GM18505 (cell line): Measurements from ENCODE around the gene NRXN3.
"Not testable (repeated sequence)": the region's sequence is repeated elsewhere in the genome, so short reads cannot be mapped to it uniquely, and the experiment has no call there.

Experiments used
- ATAC-seq: cut with Tn5 transposase; IDR thresholded peaks from one replicate; pipeline ENCODE4 v1.9.1; 2021; ENCODE audit not compliant: unreplicated experiment
- POLR2A ChIP-seq: IDR thresholded peaks from 4 replicates; pipeline ENCODE4 v1.6.1; 2011; ENCODE audit warnings: borderline replicate concordance; ENCODE audit not compliant: insufficient read depth, insufficient read length; ENCODE audit errors: extremely low read depth

Gene NRXN3

DNA sequence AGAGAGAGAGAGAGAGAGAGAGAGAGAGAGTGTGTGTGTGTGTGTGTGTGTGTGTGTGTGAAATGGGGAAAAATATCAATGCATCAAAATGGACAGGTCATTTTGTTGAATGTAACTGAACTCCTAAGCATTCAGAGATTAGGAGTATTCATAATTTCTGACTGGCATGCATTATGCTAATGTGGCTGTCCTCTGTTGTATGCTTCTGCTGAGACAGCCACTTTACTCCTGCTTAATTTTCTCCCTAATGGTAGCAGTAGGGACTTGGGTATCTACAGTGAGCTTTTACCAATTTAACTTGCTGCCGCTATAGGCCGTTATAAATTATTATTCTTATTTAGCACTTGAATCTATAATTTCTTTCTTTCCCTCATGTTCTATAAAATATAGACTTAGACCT lies 924.8 kb downstream of the NRXN3 start:
- no peak for TF ChIP-seq POLR2A
- ATAC-seq: no peak

DNA sequence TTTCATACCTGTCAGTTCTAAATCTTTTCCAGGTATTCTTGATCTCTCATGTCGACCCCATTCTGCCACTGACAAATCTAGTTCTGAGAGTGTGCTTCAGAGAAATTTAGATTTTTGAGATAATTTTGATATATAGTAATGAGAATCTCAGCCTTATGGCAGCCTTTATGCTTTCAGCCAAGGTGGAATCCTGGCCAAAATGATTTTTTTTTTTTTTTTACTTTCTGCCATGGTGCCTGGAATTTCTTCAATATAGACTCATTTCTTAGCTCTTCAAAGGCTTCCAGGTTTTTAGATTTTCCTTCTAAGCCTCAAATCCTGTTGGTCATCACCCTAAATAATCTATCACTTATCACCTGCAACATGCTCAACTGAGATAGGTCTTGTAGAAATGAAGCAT lies 926.6 kb downstream of the NRXN3 start:
- ATAC-seq: no peak
- TF ChIP-seq POLR2A: no peak

DNA sequence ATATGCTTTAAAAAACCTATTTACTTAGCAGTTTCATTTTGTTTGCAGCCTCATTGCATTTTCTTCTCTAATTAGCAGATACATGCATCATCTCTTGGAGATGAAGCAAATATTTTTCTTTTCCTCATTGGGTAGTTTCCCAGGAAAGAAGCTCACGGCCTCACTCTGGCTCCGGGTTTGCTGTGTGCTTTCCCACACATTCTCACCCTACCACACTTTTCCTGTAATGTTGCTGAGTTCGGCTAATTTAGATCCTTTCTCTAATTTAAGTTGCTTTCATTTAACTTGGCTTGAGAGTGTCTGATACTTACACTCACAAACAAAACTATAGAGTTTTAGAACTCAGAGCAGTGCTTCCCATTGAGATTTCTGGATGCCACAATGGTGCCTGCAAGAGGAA lies 928.2 kb downstream of the NRXN3 start:
- no peak for TF ChIP-seq POLR2A
- ATAC-seq: no peak

DNA sequence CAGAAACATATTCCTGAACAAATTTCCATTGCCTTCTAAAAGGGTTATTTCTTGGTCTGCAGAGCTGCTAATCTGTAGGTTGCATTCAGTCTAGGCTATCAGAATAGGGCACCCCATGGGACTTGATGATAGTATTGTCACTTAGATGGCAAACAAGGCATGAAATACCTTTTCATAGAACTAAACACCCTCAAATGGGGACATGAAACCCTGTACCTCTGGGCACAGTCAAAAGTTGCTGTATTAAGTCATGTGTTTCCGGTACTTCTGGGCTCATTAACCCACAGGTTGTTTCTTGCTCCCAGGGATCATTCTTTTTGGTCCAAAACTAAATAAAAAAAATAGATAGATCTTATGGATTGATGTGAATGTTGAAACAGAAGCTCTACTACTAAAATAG lies 930.4 kb downstream of the NRXN3 start:
- TF ChIP-seq POLR2A: no peak
- ATAC-seq: no peak

DNA sequence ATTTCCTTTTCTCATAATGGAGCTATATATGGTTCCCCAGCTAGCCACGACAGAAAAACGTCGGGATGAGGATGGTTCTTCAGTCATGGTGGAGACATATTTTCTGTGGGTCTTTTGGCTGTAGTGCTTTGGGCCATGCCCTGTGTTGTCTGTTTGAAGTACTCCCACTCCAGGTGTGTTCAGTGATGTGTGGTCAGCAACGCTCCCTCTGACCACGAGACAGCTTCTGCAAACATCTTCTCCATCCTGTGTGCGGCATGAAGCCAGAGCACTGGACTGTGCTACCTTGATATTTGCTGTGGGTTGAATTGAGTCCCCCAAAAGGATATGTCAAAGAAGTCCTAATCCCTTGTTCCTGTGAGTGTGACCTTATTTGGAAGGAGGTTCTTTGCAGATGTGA lies 931.2 kb downstream of the NRXN3 start:
- TF ChIP-seq POLR2A: no peak
- no peak for ATAC-seq

DNA sequence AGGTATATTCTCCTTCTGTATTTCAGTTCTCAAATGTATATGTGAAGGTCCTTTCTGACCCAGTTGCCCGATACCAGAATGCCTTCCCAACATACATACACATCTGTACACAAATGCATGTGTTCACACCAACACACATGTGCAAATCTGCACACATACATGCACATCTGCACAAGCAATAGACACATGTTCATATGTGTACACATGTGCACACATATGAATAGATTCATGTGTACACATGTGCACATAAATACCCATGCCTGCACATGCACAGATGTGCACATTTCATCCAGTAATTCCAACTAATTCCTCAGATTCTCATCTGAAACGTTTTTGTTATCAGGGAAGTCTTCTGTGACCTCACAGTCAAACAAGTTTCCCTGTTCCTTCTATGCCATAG lies 933.6 kb downstream of the NRXN3 start:
- no peak for TF ChIP-seq POLR2A
- ATAC-seq: no peak

DNA sequence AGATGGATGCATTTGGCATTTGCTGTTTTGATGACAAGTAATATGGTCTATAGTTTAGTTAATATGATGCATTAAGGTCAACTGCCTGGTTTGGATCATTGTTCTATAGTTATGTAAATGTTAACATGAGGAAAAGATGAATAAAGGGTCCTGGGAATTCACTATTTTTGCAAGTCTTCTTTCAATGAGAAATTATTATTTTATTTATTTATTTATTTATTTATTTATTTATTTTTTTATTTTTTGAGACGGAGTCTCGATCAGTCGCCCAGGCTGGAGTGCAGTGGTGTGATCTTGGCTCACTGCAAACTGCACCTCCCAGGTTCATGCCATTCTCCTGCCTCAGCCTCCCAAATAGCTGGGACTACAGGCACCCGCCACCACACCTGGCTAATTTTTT lies 940.4 kb downstream of the NRXN3 start:
- not testable (repeated sequence) for ATAC-seq

DNA sequence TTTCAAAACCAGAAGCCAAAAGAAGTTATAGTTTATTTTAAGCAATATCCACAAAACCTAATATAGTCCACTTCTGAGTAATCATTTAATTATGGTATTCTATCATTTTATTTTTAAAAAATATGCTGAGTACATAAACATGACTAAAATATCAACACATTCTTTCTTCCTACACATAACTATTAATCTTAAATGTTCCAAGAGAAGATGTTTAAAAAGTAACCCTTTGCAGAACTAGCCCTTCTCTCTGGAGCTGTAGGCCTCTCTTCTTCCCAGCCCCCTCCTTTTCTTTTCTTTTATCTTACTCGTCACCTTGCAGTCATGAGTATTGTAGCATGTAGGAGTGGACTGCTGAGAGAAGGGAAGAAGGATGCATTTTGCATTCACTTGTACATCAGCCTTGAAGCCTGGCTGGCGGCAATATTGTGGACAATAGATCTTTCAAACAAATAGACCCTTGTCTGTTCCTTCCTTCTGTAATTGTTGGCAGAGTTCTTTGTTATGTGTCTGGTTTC lies 941.9 kb downstream of the NRXN3 start:
- TF ChIP-seq POLR2A: no peak
- no peak for ATAC-seq

DNA sequence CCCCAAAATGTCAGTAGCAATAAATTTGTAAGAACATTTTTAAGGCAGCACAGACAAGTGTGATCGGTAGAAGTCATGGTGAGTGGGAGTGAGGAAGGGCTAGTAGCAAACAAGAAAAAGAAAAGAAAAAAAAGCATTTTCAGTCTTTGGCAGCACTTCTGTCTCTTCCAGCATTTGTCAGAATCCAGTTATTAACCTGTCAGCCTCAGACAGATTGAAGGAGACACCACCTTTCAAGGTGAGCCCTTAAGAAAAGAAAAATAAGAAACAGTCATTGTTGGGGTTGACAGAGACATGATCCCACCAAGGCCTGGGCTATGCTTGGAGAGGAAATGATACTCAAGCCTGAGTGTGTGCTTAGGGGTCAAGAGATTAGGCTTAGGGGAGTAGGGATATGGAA lies 947.4 kb downstream of the NRXN3 start:
- ATAC-seq: no peak
- no peak for TF ChIP-seq POLR2A

DNA sequence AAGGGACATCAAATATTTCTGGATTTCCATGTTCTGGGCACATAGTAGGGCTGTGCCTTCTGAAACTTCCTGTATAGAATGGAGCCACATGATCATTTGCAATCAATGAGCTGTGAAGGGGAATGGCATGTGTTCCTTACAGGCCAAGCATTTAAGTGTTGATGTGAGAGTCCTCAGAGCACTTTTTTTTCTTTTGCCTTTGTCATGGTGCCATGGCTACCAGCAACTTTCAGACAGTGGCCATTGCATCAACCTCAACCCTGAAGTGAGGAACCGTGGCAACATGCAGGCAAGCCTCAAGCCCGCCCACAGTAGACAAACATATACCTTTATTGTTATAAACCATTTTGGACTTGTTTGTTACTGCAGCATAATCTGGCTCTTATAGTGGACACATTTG lies 948.1 kb downstream of the NRXN3 start:
- no peak for TF ChIP-seq POLR2A
- ATAC-seq: no peak

DNA sequence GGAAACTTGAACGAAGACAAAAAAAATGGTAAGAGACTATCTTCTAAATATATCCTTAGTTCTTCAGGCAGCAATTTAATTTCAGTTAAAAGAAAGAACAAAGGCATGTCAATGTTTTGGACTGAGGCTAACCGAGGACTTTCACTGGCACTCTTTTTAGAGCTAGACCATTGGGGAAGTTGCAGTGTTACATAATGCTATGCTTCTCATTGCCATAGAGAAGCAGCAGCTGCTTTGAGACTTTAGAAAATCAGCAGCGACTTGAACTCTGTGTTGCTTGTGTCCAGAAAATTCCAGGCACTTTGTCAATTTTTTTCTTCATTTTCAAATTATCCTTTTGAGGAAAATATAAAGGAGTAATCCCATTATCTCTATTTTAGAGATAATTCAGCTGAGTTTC lies 964.2 kb downstream of the NRXN3 start:
- no peak for TF ChIP-seq POLR2A
- no peak for ATAC-seq

DNA sequence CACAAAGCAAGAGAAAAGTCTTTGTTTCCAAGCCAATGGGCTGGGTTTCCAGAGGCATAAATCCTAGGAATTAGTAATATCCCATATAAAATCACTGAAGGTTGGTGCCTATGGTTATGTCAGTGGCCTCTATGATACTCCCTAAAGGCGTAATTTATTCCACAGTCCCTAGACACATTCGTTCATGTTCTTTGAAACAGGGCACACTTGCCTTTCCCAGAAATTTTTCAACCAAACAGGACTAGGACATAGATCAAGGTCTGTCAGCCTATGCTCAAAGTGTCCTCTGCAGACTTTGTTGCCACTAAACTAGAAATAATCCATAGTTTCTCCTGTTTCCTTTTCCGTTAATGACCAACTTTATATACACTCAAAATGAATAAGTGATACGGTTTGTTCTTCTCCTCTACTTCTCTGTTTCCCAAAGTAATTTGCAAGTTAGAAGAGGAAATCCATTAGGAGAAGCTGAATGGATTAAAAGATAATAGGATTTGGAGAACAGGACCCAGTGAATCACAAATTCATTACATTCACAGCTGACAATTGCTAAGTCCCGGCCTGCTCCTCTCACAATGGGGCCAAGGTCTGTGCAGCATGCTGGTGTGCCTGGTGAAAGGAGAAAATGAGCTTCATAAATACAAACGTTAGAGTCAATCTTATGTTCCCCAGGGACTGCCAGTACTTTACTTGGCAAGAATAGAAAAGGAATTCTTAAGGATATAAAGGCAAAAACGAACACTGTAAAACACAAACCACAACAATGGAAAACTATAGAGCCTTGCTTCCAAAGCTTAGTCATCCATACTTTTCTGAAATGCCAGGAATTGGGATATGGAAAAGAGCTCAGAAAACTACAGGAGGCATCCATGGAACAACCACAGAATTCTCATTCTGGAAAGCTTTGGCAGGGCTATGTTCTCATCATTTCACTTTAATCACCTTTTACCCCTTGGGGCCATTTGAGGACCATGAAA lies 966.2 kb downstream of the NRXN3 start:
- no peak for ATAC-seq
- TF ChIP-seq POLR2A: no peak

DNA sequence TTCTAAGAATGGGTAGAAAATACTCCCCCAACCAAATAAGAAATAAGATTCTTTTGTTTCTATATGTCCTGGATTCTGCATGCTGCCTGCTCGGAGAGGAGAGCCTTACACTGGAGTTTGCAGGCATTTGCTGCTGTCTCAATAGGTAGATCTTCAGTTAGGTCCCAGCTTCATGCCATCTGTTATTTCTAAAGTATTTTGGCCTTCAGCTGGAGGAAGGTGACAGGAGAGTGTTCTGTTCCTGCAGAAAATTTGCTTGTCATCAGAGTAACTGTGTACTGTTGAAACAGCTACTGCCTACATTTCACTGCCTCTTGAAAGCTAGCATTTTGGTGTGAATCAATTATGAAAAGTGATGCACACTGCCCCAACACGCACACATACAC lies 966.9 kb downstream of the NRXN3 start:
- no peak for ATAC-seq
- TF ChIP-seq POLR2A: no peak

DNA sequence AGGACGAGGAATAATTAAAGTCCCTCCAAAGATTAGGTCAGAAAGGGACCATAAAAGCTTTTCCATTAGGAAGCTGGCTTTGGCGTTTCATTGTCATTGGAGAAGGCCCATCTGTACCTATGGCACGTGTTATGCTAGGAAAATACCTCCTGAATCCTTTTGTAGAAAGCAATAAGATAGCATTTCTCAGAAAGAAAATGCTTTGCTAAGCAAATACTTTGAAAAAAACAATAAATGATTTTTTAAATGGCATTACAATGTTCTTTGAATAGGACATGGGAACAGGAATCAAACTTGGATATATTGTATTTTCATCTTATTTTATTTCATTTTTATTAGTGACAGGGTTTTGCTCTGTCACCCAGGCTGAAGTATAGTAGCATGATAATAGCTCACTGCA lies 967.7 kb downstream of the NRXN3 start:
- no peak for ATAC-seq

More for the DNA sequence above, 967.7 kb downstream of the NRXN3 start:
- no peak for TF ChIP-seq POLR2A
